ENCODE results near the gene SS18. TPM values are rescaled to one million over a fixed set of nuclear protein-coding genes. Genes with fewer than 3 reads are reported as not detected.

The SS18 gene
- total and polyA plus RNA-seq, 3 experiments from 2014 or later, result 41.3 to 55.5 (median 52.8) TPM

DNA sequence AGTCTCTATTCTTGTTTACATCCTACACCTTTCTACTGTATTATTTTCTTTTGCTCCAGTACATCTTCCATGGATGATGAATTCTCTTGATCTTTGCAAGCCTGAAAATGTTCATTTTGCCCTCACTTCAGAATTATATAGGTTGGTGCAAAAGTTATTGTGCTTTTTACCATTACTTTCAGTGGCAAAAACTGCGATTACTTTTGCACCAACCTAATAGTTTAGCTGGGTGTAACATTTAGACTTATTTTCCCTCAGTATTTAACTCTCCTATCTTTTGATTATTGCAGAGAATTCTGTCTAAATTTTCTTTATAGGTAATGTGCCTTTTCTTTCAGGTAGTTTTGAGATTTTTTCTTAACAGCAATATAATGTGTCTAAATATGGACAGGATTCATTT, 81.8 kb downstream of the SS18 start:
- CTCF ChIA-PET, result no interaction called here
- no peak overlapping the region for H3K27ac ChIP-seq (ENCODE audit: low read depth, low read length)
- H3K4me1 ChIP-seq (ENCODE audit: insufficient read depth, low read length), result no peaks in the 10 kb centered on the region
- Mint-ChIP-seq H3K27ac (no peak overlapping the region), H3K4me3 (no peak overlapping the region), H3K4me1 (no peaks in the 10 kb centered on the region), H3K27me3 (no peaks in the 10 kb centered on the region), H3K36me3 (peaks cover 2 to 15% (median 4%) of the 10 kb centered on the region in 3 donors), H3K9me3 (no peaks in the 10 kb centered on the region)
- DNase-seq, result no peak
- H3K4me3 ChIP-seq (ENCODE audit: low read length), result no peak overlapping the region
- no peaks in the 10 kb centered on the region for H3K27me3 ChIP-seq (ENCODE audit: insufficient read depth, low read length, poor library complexity, severe bottlenecking)
- no peaks in the 10 kb centered on the region for H3K9me3 ChIP-seq (ENCODE audit: low read length)
- no peaks in the 10 kb centered on the region for H3K36me3 ChIP-seq (ENCODE audit: insufficient read depth, low read length)
- POLR2A ChIA-PET, result no interaction called here

DNA sequence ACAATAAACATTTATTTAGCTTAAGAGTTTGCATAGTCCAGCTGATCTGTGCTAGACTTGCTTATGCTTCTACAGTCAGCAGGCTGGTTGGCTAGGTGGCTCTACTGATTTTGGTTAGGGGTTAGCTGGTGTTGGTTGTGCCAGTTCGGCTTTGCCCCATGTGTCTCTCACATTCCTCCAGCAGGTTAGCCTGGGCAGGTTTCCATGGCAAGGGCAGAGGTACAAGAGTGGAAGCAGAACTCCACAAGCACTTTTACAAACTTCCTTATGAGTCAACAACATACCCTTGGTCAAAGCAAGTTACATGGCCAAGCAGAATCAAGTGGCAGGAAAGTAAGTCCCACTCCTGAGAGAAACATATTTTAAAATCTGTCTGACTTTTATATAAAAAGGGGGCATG, 82.3 kb downstream of the SS18 start:
- no peaks in the 10 kb centered on the region for H3K9me3 ChIP-seq (ENCODE audit: low read length)
- Mint-ChIP-seq H3K4me3 (no peak overlapping the region), H3K9me3 (no peaks in the 10 kb centered on the region), H3K36me3 (peaks cover 2 to 11% (median 4%) of the 10 kb centered on the region in 3 donors), H3K4me1 (no peaks in the 10 kb centered on the region), H3K27me3 (no peaks in the 10 kb centered on the region), H3K27ac (peak overlapping the region in 1 of 8 donors; percentile 53)
- no peak for DNase-seq
- H3K4me3 ChIP-seq (ENCODE audit: low read length), result no peak overlapping the region
- POLR2A ChIA-PET, result no interaction called here
- no peaks in the 10 kb centered on the region for H3K36me3 ChIP-seq (ENCODE audit: insufficient read depth, low read length)
- CTCF ChIA-PET, result no interaction called here
- H3K27ac ChIP-seq (ENCODE audit: low read depth, low read length), result no peak overlapping the region
- no peaks in the 10 kb centered on the region for H3K27me3 ChIP-seq (ENCODE audit: insufficient read depth, low read length, poor library complexity, severe bottlenecking)
- no peaks in the 10 kb centered on the region for H3K4me1 ChIP-seq (ENCODE audit: insufficient read depth, low read length)

DNA sequence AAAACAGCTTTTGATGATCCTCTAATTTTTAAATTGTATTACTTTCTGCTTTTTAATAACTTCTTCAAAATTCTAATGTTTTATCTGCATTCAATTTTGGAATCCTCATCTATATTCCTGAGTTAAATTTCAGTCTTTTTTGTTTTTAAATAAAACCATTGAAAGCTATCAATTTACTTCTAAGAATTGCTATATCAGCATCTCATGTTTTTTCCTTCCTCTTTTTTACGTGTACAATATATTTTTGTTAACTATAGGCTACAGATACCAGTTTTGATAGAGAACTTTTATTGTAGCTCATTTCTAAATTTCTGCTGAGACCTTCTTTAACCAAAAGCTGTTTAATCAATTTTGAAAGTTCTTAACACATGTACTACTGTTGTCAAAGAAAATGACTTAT, 84.5 kb downstream of the SS18 start:
- no peaks in the 10 kb centered on the region for H3K9me3 Mint-ChIP-seq
- Histone ChIP-seq H3K9me3 (ENCODE audit: low read length) (no peaks in the 10 kb centered on the region), H3K27ac (ENCODE audit: low read depth, low read length) (no peak overlapping the region), H3K36me3 (ENCODE audit: insufficient read depth, low read length) (no peaks in the 10 kb centered on the region), H3K4me1 (ENCODE audit: insufficient read depth, low read length) (no peaks in the 10 kb centered on the region), H3K4me3 (ENCODE audit: low read length) (no peak overlapping the region), H3K27me3 (ENCODE audit: insufficient read depth, low read length, poor library complexity, severe bottlenecking) (no peaks in the 10 kb centered on the region)
- peaks cover 2 to 4% (median 4%) of the 10 kb centered on the region in 3 donors for H3K36me3 Mint-ChIP-seq
- H3K4me3 Mint-ChIP-seq, result no peak overlapping the region
- no peaks in the 10 kb centered on the region for H3K4me1 Mint-ChIP-seq
- DNase-seq, result no peak
- POLR2A ChIA-PET, result no interaction called here
- H3K27me3 Mint-ChIP-seq, result no peaks in the 10 kb centered on the region
- peak overlapping the region in 2 of 8 donors; percentile 5 to 15 for H3K27ac Mint-ChIP-seq
- CTCF ChIA-PET, result no interaction called here

DNA sequence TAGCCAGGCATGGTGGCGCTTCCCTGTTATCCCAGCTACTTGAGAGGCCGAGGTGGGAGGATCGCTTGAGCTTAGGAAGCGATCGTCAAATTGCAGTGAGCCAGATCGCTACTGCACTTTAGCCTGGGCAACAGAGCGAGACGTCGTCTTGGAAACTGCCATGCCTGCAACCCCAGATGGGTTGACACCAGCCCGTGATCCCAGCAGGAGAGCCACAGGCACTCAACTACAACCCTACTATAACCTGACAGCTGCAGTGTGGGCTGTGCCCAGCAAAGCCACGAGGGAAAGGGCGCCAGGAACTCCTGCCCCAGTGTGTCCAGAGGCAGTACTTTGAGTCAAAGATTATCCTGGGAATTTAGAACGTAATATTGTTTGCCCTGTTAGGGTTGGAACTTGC, 85.6 kb downstream of the SS18 start:
- no peak for DNase-seq
- Histone ChIP-seq H3K4me1 (ENCODE audit: insufficient read depth, low read length) (no peaks in the 10 kb centered on the region), H3K4me3 (ENCODE audit: low read length) (no peak overlapping the region), H3K27ac (ENCODE audit: low read depth, low read length) (no peak overlapping the region), H3K36me3 (ENCODE audit: insufficient read depth, low read length) (no peaks in the 10 kb centered on the region), H3K27me3 (ENCODE audit: insufficient read depth, low read length, poor library complexity, severe bottlenecking) (no peaks in the 10 kb centered on the region), H3K9me3 (ENCODE audit: low read length) (no peaks in the 10 kb centered on the region)
- ChIA-PET CTCF (no interaction called here), POLR2A (no interaction called here)
- H3K9me3 Mint-ChIP-seq, result no peaks in the 10 kb centered on the region
- no peaks in the 10 kb centered on the region for H3K4me1 Mint-ChIP-seq
- no peaks in the 10 kb centered on the region for H3K27me3 Mint-ChIP-seq
- no peak overlapping the region for H3K4me3 Mint-ChIP-seq
- H3K27ac Mint-ChIP-seq, result no peak overlapping the region
- peaks cover 0 to 3% (median 1%) of the 10 kb centered on the region in 3 donors for H3K36me3 Mint-ChIP-seq

DNA sequence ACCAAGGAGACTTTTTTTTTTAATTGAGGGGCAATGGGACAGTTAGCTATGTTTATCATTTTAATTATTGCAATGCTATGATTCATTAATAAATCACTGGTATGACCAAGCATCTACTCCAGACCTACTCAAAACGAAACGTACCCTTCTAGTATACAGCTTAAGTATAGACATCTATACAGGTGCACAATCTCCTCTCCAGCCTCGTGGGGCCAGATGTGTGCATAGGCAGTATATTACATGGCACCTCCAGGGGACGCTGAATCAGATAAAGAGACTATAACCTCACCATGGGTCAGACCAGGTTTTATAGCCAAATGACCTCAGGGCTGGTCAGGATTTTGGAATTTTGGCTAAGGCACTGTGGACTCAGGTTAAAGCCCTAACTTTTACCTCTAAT, 86.6 kb downstream of the SS18 start:
- no peak overlapping the region for H3K27ac ChIP-seq (ENCODE audit: low read depth, low read length)
- H3K4me1 ChIP-seq (ENCODE audit: insufficient read depth, low read length), result no peaks in the 10 kb centered on the region
- CTCF ChIA-PET, result no interaction called here
- H3K4me3 Mint-ChIP-seq, result no peak overlapping the region
- H3K4me1 Mint-ChIP-seq, result no peaks in the 10 kb centered on the region
- peaks cover 0 to 6% (median 2%) of the 10 kb centered on the region in 5 donors for H3K9me3 Mint-ChIP-seq
- no peaks in the 10 kb centered on the region for H3K36me3 ChIP-seq (ENCODE audit: insufficient read depth, low read length)
- H3K4me3 ChIP-seq (ENCODE audit: low read length), result no peak overlapping the region
- DNase-seq, result no peak
- no peaks in the 10 kb centered on the region for H3K27me3 Mint-ChIP-seq
- H3K36me3 Mint-ChIP-seq, result peaks cover 0 to 7% (median 0%) of the 10 kb centered on the region in 3 donors
- POLR2A ChIA-PET, result no interaction called here
- H3K27ac Mint-ChIP-seq, result no peak overlapping the region
- H3K27me3 ChIP-seq (ENCODE audit: insufficient read depth, low read length, poor library complexity, severe bottlenecking), result no peaks in the 10 kb centered on the region
- H3K9me3 ChIP-seq (ENCODE audit: low read length), result no peaks in the 10 kb centered on the region

DNA sequence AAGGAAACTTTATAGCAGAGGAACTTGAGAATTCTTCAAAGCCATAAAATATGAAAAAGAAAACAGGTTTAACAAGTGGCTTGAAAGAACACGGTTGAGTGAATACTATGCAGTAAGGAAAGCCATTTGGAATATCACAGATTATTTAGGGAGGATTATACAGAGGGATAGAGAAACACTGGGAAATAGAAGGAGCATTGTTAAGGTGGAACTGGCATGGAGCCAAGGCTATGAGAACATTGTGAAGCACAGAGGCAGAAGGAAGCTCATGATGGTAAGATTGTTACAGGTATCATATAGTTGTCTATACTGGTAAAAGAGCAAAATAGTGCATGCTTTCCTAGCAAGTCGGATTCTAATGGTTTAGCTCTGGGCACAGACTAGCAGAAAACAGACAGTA, 87.1 kb downstream of the SS18 start:
- Histone ChIP-seq H3K9me3 (ENCODE audit: low read length) (no peaks in the 10 kb centered on the region), H3K4me3 (ENCODE audit: low read length) (no peak overlapping the region), H3K4me1 (ENCODE audit: insufficient read depth, low read length) (no peaks in the 10 kb centered on the region), H3K27me3 (ENCODE audit: insufficient read depth, low read length, poor library complexity, severe bottlenecking) (no peaks in the 10 kb centered on the region), H3K27ac (ENCODE audit: low read depth, low read length) (no peak overlapping the region), H3K36me3 (ENCODE audit: insufficient read depth, low read length) (no peaks in the 10 kb centered on the region)
- Mint-ChIP-seq H3K27me3 (no peaks in the 10 kb centered on the region), H3K27ac (no peak overlapping the region), H3K4me1 (no peaks in the 10 kb centered on the region), H3K36me3 (peaks cover 0 to 12% (median 0%) of the 10 kb centered on the region in 3 donors), H3K4me3 (no peak overlapping the region), H3K9me3 (peaks cover 0 to 8% (median 2%) of the 10 kb centered on the region in 5 donors)
- ChIA-PET CTCF (no interaction called here), POLR2A (no interaction called here)
- DNase-seq, result no peak

DNA sequence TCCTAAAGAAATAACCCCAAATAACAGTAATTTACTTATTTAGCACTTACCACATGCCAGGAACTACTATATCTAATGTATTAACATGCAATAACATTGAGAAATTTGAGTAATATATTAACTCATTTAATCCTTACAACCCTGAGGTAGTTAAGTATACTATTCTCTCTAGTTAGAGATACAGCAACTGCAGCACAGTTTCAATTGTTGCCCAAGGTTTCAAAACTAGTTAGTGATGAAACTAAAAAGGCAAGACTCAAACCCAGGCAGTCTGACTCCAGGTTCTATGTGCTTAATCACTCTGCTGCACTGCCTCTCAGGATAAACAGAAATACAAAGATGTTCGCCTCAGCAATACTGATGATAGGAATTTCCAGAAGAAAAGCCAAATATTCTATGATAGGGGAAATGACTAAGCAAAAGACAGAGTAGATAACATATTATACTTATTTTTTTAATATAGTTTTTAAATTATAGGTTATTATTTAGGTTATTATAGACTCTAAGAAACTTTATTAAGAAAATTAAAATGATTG, 88.0 kb downstream of the SS18 start:
- Histone ChIP-seq H3K27ac (ENCODE audit: low read depth, low read length) (no peak overlapping the region), H3K4me3 (ENCODE audit: low read length) (no peak overlapping the region), H3K36me3 (ENCODE audit: insufficient read depth, low read length) (no peaks in the 10 kb centered on the region), H3K27me3 (ENCODE audit: insufficient read depth, low read length, poor library complexity, severe bottlenecking) (no peaks in the 10 kb centered on the region), H3K4me1 (ENCODE audit: insufficient read depth, low read length) (no peaks in the 10 kb centered on the region), H3K9me3 (ENCODE audit: low read length) (no peaks in the 10 kb centered on the region)
- no peaks in the 10 kb centered on the region for H3K4me1 Mint-ChIP-seq
- peaks cover 0 to 18% (median 0%) of the 10 kb centered on the region in 3 donors for H3K36me3 Mint-ChIP-seq
- ChIA-PET POLR2A (no interaction called here), CTCF (no interaction called here)
- H3K27me3 Mint-ChIP-seq, result no peaks in the 10 kb centered on the region
- H3K9me3 Mint-ChIP-seq, result peaks cover 0 to 8% (median 4%) of the 10 kb centered on the region in 5 donors
- H3K27ac Mint-ChIP-seq, result no peak overlapping the region
- DNase-seq, result no peak
- H3K4me3 Mint-ChIP-seq, result no peak overlapping the region

DNA sequence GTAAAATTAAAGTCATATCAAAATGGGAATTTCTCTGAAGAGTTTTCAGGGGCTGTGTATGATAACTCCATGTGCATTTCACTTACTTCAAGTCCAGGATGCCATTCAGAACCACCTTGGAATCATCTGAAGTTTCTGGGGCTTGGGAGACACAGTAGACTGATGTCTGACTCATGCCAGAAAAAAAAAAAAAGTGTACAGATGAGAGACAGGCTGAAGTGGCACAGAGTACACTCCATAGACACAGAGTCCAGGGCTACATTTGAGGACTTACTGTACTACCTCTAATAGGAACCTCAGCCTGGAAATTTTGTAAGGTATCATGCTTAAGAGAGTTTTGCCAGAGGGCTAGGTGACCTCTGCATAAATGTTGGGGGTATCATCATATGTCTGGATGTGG, 92.0 kb downstream of the SS18 start:
- CTCF ChIA-PET, result no interaction called here
- no peaks in the 10 kb centered on the region for H3K36me3 ChIP-seq (ENCODE audit: insufficient read depth, low read length)
- no peak for DNase-seq
- Mint-ChIP-seq H3K9me3 (peaks cover 0 to 8% (median 4%) of the 10 kb centered on the region in 5 donors), H3K27ac (no peak overlapping the region), H3K4me3 (no peak overlapping the region), H3K4me1 (no peaks in the 10 kb centered on the region), H3K36me3 (peaks cover 0 to 18% (median 0%) of the 10 kb centered on the region in 3 donors), H3K27me3 (peaks cover 0 to 2% of the 10 kb centered on the region in 2 donors)
- H3K27ac ChIP-seq (ENCODE audit: low read depth, low read length), result no peak overlapping the region
- H3K4me3 ChIP-seq (ENCODE audit: low read length), result no peak overlapping the region
- no peaks in the 10 kb centered on the region for H3K27me3 ChIP-seq (ENCODE audit: insufficient read depth, low read length, poor library complexity, severe bottlenecking)
- no peaks in the 10 kb centered on the region for H3K9me3 ChIP-seq (ENCODE audit: low read length)
- H3K4me1 ChIP-seq (ENCODE audit: insufficient read depth, low read length), result no peaks in the 10 kb centered on the region
- POLR2A ChIA-PET, result no interaction called here

DNA sequence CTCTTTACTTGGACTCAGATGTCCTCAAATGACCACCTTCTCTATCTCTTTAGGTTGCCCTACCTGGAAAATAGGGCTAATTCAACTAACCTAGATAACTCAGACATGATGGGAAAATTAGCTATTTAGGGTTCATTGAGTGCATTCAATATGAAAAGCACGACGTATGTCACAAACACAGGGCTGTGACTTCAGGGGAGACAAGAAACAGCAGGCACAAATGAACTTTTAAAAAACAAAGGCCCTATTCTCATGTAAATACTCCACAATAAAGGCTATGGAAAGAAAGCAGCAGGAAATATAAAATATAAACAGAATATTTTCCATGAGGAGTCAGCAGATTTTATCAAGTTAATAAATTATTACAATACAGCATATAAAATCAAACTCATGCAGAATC, 97.8 kb downstream of the SS18 start:
- H3K27me3 ChIP-seq (ENCODE audit: insufficient read depth, low read length, poor library complexity, severe bottlenecking), result no peaks in the 10 kb centered on the region
- no peaks in the 10 kb centered on the region for H3K4me1 ChIP-seq (ENCODE audit: insufficient read depth, low read length)
- no peak for DNase-seq
- Mint-ChIP-seq H3K4me3 (no peak overlapping the region), H3K9me3 (no peaks in the 10 kb centered on the region), H3K27ac (no peak overlapping the region), H3K4me1 (no peaks in the 10 kb centered on the region), H3K36me3 (peaks cover 0 to 12% (median 0%) of the 10 kb centered on the region in 3 donors), H3K27me3 (peaks cover 2 to 15% of the 10 kb centered on the region in 2 donors)
- no peaks in the 10 kb centered on the region for H3K9me3 ChIP-seq (ENCODE audit: low read length)
- H3K4me3 ChIP-seq (ENCODE audit: low read length), result no peak overlapping the region
- ChIA-PET CTCF (interaction anchor here (0.7 kb wide), 1 partner anchor 657 kb away, joined by 3 read pairs; no protein-coding TSS in a partner anchor), POLR2A (no interaction called here)
- H3K27ac ChIP-seq (ENCODE audit: low read depth, low read length), result no peak overlapping the region
- H3K36me3 ChIP-seq (ENCODE audit: insufficient read depth, low read length), result no peaks in the 10 kb centered on the region

Measured in CD8-positive, alpha-beta memory T cell (primary cell).